GM12865 (cell line): ENCODE measurements around the gene EML5.

Experiments
- DNase-seq: peaks from one replicate; pipeline ENCODE4 v3.0.0; 2010; ENCODE audit warnings: low read depth
- H3K4me3 ChIP-seq: 2 replicates; pipeline ENCODE4 v1.5.1; 2011; ENCODE audit warnings: mild to moderate bottlenecking, low read depth, low read length, control low read depth
- TF ChIP-seq, protein P1 (sequence below): IDR thresholded peaks from 2 replicates; pipeline ENCODE4 v1.5.1; 2011; ENCODE audit warnings: low read length, control low read depth, low read depth, inconsistent platforms; ENCODE audit not compliant: insufficient read depth; ENCODE audit errors: missing control alignments

The EML5 gene

DNA sequence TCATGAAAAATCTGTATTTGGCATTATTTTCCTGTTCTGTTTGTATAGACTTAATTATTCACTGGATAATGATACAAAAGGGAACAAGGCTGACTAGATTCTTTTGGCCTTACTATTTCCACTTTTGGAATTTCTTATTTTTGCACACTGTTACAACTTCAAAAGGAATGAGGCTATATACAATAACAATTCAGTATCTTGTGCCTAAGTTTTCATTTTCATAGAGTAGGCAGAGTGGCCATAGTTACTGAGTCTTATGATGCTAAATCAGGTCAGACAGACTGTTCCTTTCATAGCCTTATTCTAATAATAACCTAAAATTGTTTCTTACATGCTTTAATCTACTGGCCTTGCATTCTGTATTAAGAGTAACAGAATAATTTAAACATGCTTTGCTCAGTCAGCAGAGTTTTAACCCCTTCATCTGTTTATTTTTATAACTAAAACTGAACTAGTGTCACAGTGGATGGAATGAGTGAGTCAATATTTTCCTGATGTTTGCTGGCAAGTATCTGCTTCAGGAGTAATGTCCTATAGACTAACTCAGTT lies 42.2 kb upstream of the EML5 start:
- TF ChIP-seq, protein P1, sequence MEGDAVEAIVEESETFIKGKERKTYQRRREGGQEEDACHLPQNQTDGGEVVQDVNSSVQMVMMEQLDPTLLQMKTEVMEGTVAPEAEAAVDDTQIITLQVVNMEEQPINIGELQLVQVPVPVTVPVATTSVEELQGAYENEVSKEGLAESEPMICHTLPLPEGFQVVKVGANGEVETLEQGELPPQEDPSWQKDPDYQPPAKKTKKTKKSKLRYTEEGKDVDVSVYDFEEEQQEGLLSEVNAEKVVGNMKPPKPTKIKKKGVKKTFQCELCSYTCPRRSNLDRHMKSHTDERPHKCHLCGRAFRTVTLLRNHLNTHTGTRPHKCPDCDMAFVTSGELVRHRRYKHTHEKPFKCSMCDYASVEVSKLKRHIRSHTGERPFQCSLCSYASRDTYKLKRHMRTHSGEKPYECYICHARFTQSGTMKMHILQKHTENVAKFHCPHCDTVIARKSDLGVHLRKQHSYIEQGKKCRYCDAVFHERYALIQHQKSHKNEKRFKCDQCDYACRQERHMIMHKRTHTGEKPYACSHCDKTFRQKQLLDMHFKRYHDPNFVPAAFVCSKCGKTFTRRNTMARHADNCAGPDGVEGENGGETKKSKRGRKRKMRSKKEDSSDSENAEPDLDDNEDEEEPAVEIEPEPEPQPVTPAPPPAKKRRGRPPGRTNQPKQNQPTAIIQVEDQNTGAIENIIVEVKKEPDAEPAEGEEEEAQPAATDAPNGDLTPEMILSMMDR = no peak
- no peak overlapping the region for H3K4me3 ChIP-seq
- no peak for DNase-seq

DNA sequence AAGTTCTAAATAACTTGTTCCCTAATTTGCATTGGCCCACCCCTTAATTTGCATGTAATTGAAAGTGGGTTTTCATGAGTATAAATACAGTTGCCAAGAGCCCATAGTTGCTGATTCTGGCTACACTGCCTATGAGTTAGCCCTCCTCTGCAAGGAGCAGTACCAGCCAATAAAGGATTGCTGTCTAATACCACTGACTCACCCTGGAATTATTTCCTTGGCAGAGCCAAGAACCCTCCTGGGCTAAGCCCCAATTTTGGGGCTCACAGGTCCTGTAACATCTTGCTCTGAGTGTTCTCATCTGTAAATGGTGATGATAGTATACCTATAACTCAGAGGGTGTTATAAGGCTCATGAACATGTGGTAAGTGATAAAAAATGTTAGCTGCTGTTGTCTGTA lies 38.5 kb upstream of the EML5 start:
- DNase-seq = no peak
- TF ChIP-seq, protein P1 = no peak
- H3K4me3 ChIP-seq = no peak overlapping the region

DNA sequence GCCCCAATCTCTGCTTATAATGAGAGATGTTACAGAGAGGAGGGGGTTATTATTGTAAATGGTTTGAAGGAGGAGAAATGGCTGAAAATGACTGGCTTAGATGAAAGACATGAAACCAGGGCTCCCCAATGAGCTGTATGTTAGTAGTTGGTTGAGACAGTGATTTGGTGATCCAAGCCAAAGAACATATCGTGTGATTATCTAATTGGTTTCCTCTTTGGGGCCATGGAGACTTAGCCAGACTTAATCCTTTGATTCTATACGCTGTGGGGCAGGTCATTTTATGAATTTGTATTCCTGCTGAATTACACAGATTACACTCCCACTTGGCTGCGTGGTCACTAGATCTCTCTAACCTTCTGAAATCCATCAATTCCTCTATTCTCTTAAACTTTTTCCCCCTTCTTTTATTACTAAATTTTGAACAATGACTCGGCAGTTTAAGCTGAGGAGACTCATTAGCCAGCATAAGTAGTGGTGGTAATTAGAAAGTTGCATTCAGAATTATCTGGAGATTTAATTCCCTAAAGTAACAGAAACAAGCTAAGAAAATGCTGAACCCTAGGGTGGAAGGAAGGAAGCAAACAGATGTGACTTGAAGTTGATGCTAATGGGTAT lies 37.0 kb upstream of the EML5 start:
- TF ChIP-seq, protein P1 = no peak
- no peak for DNase-seq
- H3K4me3 ChIP-seq = no peak overlapping the region

DNA sequence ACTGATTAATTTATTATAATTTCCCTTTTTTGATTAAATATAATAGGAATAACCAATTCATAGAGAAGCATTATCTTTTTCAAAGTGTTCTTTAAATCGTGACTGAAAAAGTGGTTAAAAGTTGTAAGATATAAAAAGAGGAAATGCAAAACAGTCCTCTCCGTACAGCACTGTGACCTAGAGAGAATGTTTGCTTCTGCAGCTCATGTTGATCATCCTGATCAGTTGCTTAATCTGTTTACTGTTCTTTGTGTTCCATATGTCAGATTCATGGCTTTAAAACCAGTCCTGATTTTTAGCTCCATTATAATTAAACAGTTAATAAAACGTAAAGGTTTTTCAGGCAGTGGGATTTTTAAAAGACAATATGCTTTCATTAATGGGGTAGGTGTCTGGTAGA lies 36.4 kb upstream of the EML5 start:
- peak; percentile 8 for DNase-seq
- TF ChIP-seq, protein P1 = no peak
- no peak overlapping the region for H3K4me3 ChIP-seq

DNA sequence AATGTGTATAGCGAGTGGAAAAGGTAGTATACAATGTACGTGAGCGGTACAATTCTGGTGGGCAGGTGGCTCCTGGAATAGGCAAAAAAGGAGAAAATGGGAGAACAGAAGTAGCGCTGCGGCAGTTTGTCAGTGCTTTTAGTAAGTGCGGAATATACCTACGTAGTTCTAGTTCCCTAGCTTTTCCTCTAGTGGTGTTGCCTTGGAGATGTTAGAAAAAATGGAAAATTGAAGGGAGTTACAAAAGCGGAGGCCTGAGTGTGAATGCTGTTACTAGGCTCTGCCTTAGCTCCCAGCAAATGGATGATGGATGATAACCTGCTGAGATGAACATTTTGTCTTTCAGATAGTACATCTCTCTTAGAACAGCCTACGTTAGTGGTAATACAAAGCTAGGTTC lies 32.8 kb upstream of the EML5 start:
- H3K4me3 ChIP-seq = no peak overlapping the region
- DNase-seq = no peak
- TF ChIP-seq, protein P1 = no peak

DNA sequence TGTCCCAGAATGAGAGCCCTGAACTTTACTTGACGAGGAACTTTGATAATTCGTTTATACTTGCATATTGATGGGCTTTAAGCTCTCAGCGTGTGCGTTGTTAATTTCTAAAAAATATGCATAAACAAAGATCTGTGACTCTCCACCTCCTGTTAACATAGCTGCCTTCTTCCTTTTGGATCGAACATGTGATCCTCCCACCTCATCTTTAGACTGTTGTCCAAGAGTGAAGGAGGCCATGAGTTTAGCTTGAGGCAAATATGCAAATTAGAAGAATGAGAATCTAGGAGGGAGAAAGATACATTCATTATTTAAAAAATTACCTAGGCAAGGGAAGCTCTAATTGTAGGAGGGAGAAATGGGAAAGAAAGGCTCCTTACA lies 32.3 kb upstream of the EML5 start:
- H3K4me3 ChIP-seq = peak overlapping the region; percentile 72
- no peak for DNase-seq
- TF ChIP-seq, protein P1 = no peak

DNA sequence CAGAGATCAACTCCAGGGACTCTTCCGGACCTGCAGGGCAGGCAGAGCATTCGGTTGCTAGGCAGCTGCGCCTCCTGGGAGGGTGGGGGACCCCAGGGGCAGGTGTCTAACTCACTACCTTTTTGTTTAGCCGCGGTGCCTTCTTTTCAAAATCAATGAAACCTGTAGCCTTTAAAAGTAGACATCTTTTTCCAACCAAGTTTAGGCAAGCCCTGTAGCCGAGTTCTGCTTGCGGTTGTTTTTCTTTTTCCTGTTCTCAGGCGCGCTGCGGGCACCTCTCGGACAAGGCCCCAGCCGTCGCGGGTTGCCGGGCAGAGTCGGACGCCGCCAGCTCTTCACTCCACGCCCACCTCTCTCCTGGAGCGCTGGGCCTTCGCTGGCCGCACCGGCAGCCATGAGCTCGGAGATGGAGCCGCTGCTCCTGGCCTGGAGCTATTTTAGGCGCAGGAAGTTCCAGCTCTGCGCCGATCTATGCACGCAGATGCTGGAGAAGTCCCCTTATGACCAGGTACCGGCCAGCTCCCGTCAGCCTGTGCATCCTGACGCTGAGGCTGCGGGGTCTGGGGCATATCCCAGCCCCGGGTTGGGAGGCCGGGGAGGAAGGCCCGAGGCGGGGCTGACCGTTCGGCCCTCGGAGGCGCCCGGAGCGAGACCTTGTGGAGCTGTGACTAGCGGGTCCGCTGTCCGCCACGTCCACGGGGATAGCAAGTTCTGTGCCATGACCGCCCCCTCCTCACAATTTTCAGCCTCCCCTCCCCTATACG lies 31.7 kb upstream of the EML5 start, which contains the start of gene TTC8:
Gene TTC8, plus strand, starts transcription at position 338 of the 764 bp plus-strand sequence. Its CDS starts 57 bp downstream, at position 395.
- peak within 1 kb of the TSS; percentile 72 for H3K4me3 ChIP-seq
- peak; percentile 92 for DNase-seq
- TF ChIP-seq, protein P1 = no peak
